ENCODE measurements around the gene PGC. TPM values are rescaled to one million over a fixed set of nuclear protein-coding genes. Genes with fewer than 3 reads are reported as not detected.
"Not testable (repeated sequence)": the region's sequence is repeated elsewhere in the genome, so short reads cannot be mapped to it uniquely, and the experiment has no call there.

PGC gene
- total and polyA plus RNA-seq, 2 of the 8 experiments (the other 6 are each of a cell fraction or from before 2014, with no cell fraction given), result 0.09 TPM; not detected in 1

DNA sequence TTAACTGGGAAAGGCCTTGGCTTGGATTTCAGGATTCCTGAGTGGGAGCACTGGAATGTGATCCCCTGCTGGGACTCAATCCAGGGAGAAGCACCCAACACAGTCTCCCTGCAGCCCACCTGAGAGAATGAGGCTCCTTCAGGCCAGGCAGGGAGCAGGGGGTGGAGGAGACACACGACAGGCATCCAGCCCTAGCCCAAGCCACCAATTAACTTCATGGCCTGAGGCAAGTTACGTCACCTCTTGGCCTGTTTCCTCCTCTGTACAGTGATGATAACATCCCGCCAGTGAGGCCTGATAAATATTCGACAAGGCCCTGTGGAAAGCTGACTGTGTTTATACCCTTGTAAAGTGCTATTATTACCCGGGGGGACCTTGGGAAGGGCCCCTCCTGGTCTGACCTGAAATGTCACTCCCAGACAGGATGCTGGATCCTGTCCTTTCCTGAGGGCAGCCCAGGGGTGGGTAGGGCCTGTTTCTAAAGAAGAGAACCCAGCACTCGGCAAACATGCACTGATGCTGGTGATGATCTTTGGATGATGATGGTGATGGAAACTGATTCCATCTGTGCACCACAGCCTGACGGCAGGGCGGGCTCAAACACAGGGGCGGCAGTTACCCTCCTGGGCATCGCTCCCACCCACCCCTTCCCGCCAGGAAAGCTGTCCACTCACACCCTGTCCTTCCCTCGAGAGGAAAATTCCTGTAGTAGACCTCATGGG lies 20.1 kb upstream of the PGC start (continued):
- TF ChIP-seq SAP30 (IDR thresholded peaks at IDR 0.05; ENCODE audit: insufficient read depth, insufficient replicate concordance, low read length), result no peak
- no peak for TF ChIP-seq TBP (IDR thresholded peaks at IDR 0.05; ENCODE audit: low read depth, low read length)
- no peak for TF ChIP-seq SUZ12 (IDR thresholded peaks at IDR 0.05; ENCODE audit: low read length)
- TF ChIP-seq ZNF274 (IDR thresholded peaks at IDR 0.05; ENCODE audit: borderline replicate concordance, extremely low read depth, low read length), result no peak
- TF ChIP-seq EGR1 (IDR thresholded peaks at IDR 0.05; ENCODE audit: borderline replicate concordance, low read depth, low read length), result no peak

DNA sequence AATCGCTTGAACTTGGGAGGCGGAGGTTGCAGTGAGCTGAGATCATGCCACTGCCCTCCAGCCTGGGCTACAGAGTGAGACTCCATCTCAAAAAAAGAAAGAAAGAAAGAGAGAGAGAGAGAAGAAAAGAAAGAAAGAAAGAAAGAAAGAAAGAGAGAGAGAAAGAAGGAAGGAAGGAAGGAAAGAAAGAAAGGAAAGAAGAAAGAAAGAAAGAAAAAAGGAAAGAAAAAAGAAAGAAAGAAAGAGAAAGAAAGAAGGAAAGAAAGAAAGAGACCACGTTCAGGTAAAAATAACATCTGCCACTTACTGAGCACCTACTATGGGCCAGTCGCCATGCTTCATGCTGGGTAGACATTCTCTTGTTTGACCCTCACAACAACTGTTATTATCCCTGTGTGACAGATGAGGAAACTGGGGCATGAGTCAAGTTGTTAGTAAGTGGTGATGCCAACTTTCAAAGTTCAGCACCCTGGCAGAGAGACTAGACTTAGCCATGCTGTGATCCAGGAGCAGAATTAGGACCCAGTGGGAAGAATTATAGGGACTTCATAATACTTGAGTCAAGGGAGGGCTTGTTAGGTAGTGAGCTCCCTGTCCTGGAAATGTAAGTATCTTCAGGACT lies 19.0 kb upstream of the PGC start:
- not testable (repeated sequence) for H2AFZ ChIP-seq (ENCODE audit: low read length); H2BK20ac ChIP-seq (ENCODE audit: low read length); H4K5ac ChIP-seq (ENCODE audit: insufficient read length, low read depth, low read length); H3K56ac ChIP-seq (replicated peaks; ENCODE audit: insufficient read length, low read depth, low read length); H2BK120ac ChIP-seq (replicated peaks; ENCODE audit: low read depth, low read length); H2AK5ac ChIP-seq (ENCODE audit: low read depth, low read length); H3K9me3 ChIP-seq (ENCODE audit: insufficient read depth in 2 of 2, low read depth in 1 of 2, low read length in 1 of 2); H4K8ac ChIP-seq (ENCODE audit: extremely low read depth, insufficient read depth, low read length); H3K18ac ChIP-seq (ENCODE audit: extremely low read depth, low read length); H4K20me1 ChIP-seq (replicated peaks in 1 of 2; ENCODE audit: control insufficient read depth in 1 of 2, insufficient read depth in 2 of 2, low read length in 2 of 2); H3K27ac ChIP-seq (ENCODE audit: low read depth, low read length); FAIRE-seq; H3K4me2 ChIP-seq (ENCODE audit: insufficient read depth in 1 of 2, low read depth in 2 of 2, low read length in 2 of 2); H3K79me2 ChIP-seq (ENCODE audit: control insufficient read depth in 1 of 2, insufficient read depth in 2 of 2, low read length in 2 of 2); H3K4me1 ChIP-seq (replicated peaks in 1 of 4; ENCODE audit: control insufficient read depth in 3 of 4, insufficient read depth in 4 of 4, low read length in 3 of 4); H3K9ac ChIP-seq (replicated peaks in 1 of 4; ENCODE audit: extremely low read depth in 1 of 4, low read depth in 3 of 4, low read length in 3 of 4); H3K14ac ChIP-seq (ENCODE audit: insufficient read length); H3K36me3 ChIP-seq (ENCODE audit: control insufficient read depth in 2 of 4, insufficient read depth in 4 of 4, low read length in 3 of 4); H3K4me3 ChIP-seq (ENCODE audit: extremely low read depth in 1 of 4, insufficient read depth in 2 of 4, low read depth in 3 of 4, low read length in 4 of 4); H3K27me3 ChIP-seq (replicated peaks in 1 of 4; ENCODE audit: control insufficient read depth in 3 of 4, extremely low read depth in 1 of 4, insufficient read depth in 3 of 4, low read length in 3 of 4); H3K23me2 ChIP-seq (ENCODE audit: low read depth, low read length); H4K91ac ChIP-seq (replicated peaks; ENCODE audit: insufficient read length, low read length); H3K79me1 ChIP-seq (ENCODE audit: low read depth, low read length); H2BK12ac ChIP-seq (ENCODE audit: low read depth, low read length); DNase-seq (ENCODE audit: low read depth in 1 of 2, low spot score in 2 of 2); H3K23ac ChIP-seq (ENCODE audit: insufficient read length); H2BK15ac ChIP-seq (ENCODE audit: low read length); H2BK5ac ChIP-seq (ENCODE audit: low read depth, low read length); H3K4ac ChIP-seq (replicated peaks; ENCODE audit: insufficient read length, low read depth, low read length)
- POLR2A ChIA-PET (ENCODE audit: partially characterized antibody), result interaction anchor here (0.7 to 1.4 kb wide), 2 partner anchors 12 to 285 kb away, joined by 3 read pairs; partner anchors contain the start of gene TAF8
- WGBS, 2 experiments (ENCODE audit: extremely low coverage in 1 of 2, insufficient coverage in 1 of 2, insufficient read length in 1 of 2, insufficient replicate concordance in 2 of 2, low coverage in 1 of 2, low lambda C conversion rate in 2 of 2, missing lambda C conversion rate in 1 of 2), result 91% methylated on average over 4 of the region's 4 CpGs; no CpG with 5 or more reads in 1 of the 2 experiments
- CTCF ChIA-PET (ENCODE audit: partially characterized antibody), result interaction anchor here (0.5 to 5.2 kb wide), 4 partner anchors 10 to 278 kb away, joined by 3 to 37 read pairs (median 4); no protein-coding TSS in a partner anchor

Data from H1 (cell line).